Measurements from ENCODE around the gene TSSK6. TPM values are rescaled to one million over a fixed set of nuclear protein-coding genes. Genes with fewer than 3 reads are reported as not detected.
A peak's percentile ranks its signal among the peaks of the same experiment; 100 is the strongest.

Gene TSSK6
- total RNA-seq, 1 experiment from 2014 or later, result 4.7 TPM

DNA sequence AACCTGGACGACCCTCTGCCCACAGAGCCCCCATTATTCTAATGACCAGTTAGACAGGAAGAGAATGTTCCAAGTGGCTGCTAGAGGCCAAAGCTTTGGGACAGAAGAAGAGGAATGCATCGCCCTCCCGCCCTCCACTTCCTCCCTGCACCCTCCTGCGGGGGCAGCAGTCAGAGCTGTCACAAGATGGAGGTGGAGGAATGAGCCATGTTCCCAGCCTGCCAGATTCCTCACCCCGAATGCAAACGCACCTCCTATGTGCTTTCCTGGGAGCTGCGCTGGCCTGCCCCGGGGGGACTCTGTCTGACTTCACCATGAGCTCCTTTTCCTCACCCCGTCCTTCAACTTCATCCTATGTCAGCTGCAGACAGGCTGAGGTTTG is 15.1 kb upstream of the TSSK6 start:
- H3K27me3 Mint-ChIP-seq (ENCODE audit: low read depth), result no peaks in the 10 kb centered on the region; the same call in 1 of the 2 replicates
- DNase-seq (ENCODE audit: low spot score), result no peak
- H3K4me3 Mint-ChIP-seq, result no peak overlapping the region
- peaks cover 3% of the 10 kb centered on the region; the same call in 1 of the 2 replicates for H3K36me3 Mint-ChIP-seq
- H3K9me3 Mint-ChIP-seq, result no peaks in the 10 kb centered on the region
- TF ChIP-seq ESRRA (CRISPR knock-in tag; IDR thresholded peaks at IDR 0.05; ENCODE audit: borderline replicate concordance), result no peak
- TF ChIP-seq, protein P1, sequence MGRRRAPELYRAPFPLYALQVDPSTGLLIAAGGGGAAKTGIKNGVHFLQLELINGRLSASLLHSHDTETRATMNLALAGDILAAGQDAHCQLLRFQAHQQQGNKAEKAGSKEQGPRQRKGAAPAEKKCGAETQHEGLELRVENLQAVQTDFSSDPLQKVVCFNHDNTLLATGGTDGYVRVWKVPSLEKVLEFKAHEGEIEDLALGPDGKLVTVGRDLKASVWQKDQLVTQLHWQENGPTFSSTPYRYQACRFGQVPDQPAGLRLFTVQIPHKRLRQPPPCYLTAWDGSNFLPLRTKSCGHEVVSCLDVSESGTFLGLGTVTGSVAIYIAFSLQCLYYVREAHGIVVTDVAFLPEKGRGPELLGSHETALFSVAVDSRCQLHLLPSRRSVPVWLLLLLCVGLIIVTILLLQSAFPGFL (CRISPR knock-in tag; IDR thresholded peaks at IDR 0.05; ENCODE audit: borderline replicate concordance), result no peak
- TF ChIP-seq, protein P2, sequence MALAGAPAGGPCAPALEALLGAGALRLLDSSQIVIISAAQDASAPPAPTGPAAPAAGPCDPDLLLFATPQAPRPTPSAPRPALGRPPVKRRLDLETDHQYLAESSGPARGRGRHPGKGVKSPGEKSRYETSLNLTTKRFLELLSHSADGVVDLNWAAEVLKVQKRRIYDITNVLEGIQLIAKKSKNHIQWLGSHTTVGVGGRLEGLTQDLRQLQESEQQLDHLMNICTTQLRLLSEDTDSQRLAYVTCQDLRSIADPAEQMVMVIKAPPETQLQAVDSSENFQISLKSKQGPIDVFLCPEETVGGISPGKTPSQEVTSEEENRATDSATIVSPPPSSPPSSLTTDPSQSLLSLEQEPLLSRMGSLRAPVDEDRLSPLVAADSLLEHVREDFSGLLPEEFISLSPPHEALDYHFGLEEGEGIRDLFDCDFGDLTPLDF (CRISPR knock-in tag; IDR thresholded peaks at IDR 0.05), result no peak
- no peak overlapping the region for H3K27ac Mint-ChIP-seq
- ChIA-PET POLR2A (no interaction called here), CTCF (interaction anchor here (0.5 to 14.4 kb wide), 6 partner anchors 10 to 593 kb away, joined by 3 to 408 read pairs (median 10); partner anchors contain the start of gene GMIP)
- H3K4me1 Mint-ChIP-seq, result peaks cover 21% of the 10 kb centered on the region
- ATAC-seq, result peak; percentile 23

DNA sequence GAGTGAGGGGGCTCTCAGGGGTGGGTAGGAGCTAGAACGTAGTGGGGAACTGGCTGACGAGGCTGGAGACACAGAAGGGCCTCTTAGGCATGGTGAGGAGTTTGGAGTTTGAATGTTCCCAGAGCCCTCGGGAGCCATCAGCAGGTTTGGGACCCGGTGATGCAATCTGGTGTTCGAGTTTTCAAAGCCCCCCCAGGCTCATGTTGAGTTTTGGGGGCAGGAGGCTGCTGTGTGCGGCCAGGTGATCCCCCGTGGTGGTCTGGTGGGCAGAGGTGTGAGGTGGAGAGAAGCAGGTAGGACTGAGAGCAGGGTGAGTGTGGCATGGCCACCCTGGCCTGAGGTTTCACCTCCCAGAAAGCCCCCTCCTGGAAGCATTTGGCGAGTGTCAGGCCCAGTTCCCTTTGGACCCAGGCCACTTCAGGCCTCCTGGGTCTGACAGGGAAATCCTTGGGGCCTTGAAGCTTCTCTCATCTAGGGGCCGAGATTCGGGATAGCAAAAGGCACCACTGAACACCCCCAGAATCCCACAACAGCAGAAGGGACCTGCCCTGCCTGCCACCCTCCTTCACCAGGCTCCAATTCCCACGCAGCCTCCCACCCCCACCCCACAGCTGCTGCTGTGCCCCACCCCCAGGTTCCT is 14.6 kb upstream of the TSSK6 start:
- ChIA-PET CTCF (interaction anchor here (0.5 to 14.4 kb wide), 7 partner anchors 11 to 168 kb away, joined by 3 to 408 read pairs (median 9); partner anchors contain the start of gene GMIP), POLR2A (no interaction called here)
- Mint-ChIP-seq H3K27me3 (ENCODE audit: low read depth) (no peaks in the 10 kb centered on the region; the same call in 1 of the 2 replicates), H3K36me3 (peaks cover 3% of the 10 kb centered on the region; the same call in 1 of the 2 replicates), H3K4me1 (peaks cover 21% of the 10 kb centered on the region), H3K9me3 (no peaks in the 10 kb centered on the region), H3K4me3 (no peak overlapping the region), H3K27ac (no peak overlapping the region)
- no peak for ATAC-seq
- DNase-seq (ENCODE audit: low spot score), result no peak
- TF ChIP-seq, protein P3, sequence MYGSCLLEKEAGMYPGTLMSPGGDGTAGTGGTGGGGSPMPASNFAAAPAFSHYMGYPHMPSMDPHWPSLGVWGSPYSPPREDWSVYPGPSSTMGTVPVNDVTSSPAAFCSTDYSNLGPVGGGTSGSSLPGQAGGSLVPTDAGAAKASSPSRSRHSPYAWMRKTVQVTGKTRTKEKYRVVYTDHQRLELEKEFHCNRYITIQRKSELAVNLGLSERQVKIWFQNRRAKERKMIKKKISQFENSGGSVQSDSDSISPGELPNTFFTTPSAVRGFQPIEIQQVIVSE (CRISPR knock-in tag; IDR thresholded peaks at IDR 0.05; ENCODE audit: borderline replicate concordance), result no peak
- no peak for TF ChIP-seq FOXJ3 (CRISPR knock-in tag; IDR thresholded peaks at IDR 0.05; ENCODE audit: borderline replicate concordance)
- TF ChIP-seq, protein P4, sequence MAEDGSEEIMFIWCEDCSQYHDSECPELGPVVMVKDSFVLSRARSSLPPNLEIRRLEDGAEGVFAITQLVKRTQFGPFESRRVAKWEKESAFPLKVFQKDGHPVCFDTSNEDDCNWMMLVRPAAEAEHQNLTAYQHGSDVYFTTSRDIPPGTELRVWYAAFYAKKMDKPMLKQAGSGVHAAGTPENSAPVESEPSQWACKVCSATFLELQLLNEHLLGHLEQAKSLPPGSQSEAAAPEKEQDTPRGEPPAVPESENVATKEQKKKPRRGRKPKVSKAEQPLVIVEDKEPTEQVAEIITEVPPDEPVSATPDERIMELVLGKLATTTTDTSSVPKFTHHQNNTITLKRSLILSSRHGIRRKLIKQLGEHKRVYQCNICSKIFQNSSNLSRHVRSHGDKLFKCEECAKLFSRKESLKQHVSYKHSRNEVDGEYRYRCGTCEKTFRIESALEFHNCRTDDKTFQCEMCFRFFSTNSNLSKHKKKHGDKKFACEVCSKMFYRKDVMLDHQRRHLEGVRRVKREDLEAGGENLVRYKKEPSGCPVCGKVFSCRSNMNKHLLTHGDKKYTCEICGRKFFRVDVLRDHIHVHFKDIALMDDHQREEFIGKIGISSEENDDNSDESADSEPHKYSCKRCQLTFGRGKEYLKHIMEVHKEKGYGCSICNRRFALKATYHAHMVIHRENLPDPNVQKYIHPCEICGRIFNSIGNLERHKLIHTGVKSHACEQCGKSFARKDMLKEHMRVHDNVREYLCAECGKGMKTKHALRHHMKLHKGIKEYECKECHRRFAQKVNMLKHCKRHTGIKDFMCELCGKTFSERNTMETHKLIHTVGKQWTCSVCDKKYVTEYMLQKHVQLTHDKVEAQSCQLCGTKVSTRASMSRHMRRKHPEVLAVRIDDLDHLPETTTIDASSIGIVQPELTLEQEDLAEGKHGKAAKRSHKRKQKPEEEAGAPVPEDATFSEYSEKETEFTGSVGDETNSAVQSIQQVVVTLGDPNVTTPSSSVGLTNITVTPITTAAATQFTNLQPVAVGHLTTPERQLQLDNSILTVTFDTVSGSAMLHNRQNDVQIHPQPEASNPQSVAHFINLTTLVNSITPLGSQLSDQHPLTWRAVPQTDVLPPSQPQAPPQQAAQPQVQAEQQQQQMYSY (CRISPR knock-in tag; IDR thresholded peaks at IDR 0.05), result no peak
- no peak for TF ChIP-seq GABPB1 (CRISPR knock-in tag; IDR thresholded peaks at IDR 0.05)
- no peak for TF ChIP-seq ATF1 (CRISPR knock-in tag; IDR thresholded peaks at IDR 0.05)
- TF ChIP-seq, protein P5, sequence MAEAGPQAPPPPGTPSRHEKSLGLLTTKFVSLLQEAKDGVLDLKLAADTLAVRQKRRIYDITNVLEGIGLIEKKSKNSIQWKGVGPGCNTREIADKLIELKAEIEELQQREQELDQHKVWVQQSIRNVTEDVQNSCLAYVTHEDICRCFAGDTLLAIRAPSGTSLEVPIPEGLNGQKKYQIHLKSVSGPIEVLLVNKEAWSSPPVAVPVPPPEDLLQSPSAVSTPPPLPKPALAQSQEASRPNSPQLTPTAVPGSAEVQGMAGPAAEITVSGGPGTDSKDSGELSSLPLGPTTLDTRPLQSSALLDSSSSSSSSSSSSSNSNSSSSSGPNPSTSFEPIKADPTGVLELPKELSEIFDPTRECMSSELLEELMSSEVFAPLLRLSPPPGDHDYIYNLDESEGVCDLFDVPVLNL (CRISPR knock-in tag; IDR thresholded peaks at IDR 0.05; ENCODE audit: borderline replicate concordance, low read depth), result no peak
- TF ChIP-seq, protein P6, sequence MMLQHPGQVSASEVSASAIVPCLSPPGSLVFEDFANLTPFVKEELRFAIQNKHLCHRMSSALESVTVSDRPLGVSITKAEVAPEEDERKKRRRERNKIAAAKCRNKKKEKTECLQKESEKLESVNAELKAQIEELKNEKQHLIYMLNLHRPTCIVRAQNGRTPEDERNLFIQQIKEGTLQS (CRISPR knock-in tag; conservative IDR thresholded peaks at IDR 0.05), result no peak
- TF ChIP-seq, protein P7, sequence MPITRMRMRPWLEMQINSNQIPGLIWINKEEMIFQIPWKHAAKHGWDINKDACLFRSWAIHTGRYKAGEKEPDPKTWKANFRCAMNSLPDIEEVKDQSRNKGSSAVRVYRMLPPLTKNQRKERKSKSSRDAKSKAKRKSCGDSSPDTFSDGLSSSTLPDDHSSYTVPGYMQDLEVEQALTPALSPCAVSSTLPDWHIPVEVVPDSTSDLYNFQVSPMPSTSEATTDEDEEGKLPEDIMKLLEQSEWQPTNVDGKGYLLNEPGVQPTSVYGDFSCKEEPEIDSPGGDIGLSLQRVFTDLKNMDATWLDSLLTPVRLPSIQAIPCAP (CRISPR knock-in tag; IDR thresholded peaks at IDR 0.05), result no peak
- no peak for TF ChIP-seq GRHL2 (CRISPR knock-in tag; IDR thresholded peaks at IDR 0.05; ENCODE audit: insufficient replicate concordance, severe bottlenecking)
- no peak for TF ChIP-seq ETV6 (CRISPR knock-in tag; IDR thresholded peaks at IDR 0.05)
- no peak for TF ChIP-seq JAZF1 (CRISPR knock-in tag; IDR thresholded peaks at IDR 0.05)
- TF ChIP-seq JUN (CRISPR knock-in tag; IDR thresholded peaks at IDR 0.05), result no peak
- no peak for TF ChIP-seq MXD4 (CRISPR knock-in tag; IDR thresholded peaks at IDR 0.05; ENCODE audit: borderline replicate concordance)
- no peak for TF ChIP-seq IRF2 (CRISPR knock-in tag; IDR thresholded peaks at IDR 0.05; ENCODE audit: borderline replicate concordance, low read depth)
- TF ChIP-seq, protein P8, sequence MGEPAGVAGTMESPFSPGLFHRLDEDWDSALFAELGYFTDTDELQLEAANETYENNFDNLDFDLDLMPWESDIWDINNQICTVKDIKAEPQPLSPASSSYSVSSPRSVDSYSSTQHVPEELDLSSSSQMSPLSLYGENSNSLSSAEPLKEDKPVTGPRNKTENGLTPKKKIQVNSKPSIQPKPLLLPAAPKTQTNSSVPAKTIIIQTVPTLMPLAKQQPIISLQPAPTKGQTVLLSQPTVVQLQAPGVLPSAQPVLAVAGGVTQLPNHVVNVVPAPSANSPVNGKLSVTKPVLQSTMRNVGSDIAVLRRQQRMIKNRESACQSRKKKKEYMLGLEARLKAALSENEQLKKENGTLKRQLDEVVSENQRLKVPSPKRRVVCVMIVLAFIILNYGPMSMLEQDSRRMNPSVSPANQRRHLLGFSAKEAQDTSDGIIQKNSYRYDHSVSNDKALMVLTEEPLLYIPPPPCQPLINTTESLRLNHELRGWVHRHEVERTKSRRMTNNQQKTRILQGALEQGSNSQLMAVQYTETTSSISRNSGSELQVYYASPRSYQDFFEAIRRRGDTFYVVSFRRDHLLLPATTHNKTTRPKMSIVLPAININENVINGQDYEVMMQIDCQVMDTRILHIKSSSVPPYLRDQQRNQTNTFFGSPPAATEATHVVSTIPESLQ (CRISPR knock-in tag; IDR thresholded peaks at IDR 0.05), result no peak
- TF ChIP-seq, protein P9, sequence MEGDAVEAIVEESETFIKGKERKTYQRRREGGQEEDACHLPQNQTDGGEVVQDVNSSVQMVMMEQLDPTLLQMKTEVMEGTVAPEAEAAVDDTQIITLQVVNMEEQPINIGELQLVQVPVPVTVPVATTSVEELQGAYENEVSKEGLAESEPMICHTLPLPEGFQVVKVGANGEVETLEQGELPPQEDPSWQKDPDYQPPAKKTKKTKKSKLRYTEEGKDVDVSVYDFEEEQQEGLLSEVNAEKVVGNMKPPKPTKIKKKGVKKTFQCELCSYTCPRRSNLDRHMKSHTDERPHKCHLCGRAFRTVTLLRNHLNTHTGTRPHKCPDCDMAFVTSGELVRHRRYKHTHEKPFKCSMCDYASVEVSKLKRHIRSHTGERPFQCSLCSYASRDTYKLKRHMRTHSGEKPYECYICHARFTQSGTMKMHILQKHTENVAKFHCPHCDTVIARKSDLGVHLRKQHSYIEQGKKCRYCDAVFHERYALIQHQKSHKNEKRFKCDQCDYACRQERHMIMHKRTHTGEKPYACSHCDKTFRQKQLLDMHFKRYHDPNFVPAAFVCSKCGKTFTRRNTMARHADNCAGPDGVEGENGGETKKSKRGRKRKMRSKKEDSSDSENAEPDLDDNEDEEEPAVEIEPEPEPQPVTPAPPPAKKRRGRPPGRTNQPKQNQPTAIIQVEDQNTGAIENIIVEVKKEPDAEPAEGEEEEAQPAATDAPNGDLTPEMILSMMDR (IDR thresholded peaks at IDR 0.05), result no peak
